Activated naive CD4-positive, alpha-beta T cell (primary cell): ENCODE results near the gene TEX51.

Experiments
- DNase-seq, 4 experiments: peaks; one replicate each; lab custom pipeline; 2025; lab: John Stamatoyannopoulos, UW

Gene TEX51

DNA sequence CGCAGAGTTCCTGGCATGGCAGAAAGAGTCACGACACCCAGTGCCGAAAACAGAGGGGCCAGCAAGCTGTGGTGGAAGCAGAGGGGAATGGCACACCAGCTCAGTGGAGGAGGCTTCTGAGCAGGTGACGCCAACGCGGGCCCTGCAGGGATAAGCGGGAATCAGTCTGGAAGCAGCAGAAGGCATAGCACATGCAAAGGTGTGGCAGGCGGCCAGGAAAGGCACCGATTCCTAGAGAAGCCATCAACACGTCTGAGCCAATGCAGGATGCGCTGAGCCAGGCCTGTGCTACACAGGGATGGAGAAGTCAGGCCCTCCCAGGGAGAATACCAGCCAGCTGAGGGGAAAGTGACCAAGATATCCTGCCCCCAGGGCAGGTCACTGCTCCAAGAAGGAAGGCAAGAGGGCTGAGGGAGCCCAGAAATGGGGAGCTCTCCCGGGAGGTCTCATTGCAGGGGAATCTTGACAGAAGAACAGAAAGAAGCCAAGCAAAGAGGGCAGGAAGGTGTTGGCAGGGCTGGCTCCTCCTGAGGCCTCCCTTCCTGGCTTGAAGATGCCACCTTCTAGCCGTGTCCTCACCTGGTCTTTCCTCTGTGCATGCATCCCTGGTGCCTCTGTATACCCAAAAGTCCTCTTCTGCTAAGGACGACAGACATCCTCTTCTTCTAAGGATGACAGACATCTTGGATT, 16.3 kb downstream of the TEX51 start:
- no peak for DNase-seq

DNA sequence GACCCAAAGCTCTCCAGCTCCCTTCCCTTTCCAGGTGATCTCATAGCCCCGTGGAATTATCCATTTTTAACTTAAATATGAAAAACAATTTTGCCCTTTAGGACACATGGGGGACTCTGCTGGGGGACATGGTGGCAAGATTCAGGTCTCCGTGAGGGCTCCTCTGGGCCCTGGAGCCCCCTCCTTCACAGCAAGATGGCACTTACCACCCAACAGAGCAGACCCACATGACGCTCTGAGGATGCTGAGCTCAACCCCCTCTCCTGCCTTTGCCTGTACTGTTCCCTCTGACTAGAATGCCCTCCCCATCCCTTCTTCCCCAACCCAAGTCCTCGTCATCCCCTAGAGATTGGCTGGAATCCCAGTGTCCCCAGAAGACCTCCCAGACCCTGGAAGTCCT, 17.2 kb downstream of the TEX51 start:
- DNase-seq, result no peak

DNA sequence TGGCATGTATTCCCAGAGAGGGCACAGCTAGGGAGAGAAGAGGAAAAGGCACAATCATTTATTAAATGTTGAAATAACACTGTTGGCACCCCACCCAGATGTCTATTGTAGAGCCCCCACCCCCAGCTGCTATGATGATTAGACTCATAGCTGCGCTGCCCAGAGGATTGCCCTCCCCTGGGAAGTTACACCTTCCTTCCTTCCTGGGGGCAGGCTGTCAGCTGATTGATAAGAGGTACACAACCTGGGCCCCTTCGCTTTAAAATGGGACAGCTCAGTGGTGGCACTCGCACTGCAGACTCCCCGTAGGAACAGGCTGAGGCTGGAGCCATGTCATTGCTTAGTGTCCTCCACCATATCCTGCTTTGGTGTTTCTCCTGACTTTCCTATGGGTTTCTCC, 18.1 kb downstream of the TEX51 start:
- no peak for DNase-seq

DNA sequence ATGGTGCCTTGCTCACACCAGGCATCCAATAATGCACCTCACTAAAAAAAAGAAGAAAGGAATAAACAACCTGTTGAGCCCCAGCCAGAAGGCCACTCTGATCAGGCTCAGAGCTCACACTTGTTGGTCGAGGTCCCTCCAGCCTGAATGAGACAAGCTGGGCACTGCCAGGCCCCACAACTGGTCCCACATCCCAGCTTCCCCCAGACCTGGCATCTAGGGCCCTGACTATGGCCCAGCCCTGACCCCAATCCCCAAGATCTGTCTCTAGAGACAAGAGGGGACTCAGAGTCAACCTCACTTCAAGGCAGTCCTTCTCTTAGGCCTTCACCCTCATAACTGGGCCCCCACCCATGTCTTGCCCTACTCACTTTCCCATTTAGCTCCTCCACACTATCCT, 22.4 kb downstream of the TEX51 start:
- DNase-seq, result no peak

DNA sequence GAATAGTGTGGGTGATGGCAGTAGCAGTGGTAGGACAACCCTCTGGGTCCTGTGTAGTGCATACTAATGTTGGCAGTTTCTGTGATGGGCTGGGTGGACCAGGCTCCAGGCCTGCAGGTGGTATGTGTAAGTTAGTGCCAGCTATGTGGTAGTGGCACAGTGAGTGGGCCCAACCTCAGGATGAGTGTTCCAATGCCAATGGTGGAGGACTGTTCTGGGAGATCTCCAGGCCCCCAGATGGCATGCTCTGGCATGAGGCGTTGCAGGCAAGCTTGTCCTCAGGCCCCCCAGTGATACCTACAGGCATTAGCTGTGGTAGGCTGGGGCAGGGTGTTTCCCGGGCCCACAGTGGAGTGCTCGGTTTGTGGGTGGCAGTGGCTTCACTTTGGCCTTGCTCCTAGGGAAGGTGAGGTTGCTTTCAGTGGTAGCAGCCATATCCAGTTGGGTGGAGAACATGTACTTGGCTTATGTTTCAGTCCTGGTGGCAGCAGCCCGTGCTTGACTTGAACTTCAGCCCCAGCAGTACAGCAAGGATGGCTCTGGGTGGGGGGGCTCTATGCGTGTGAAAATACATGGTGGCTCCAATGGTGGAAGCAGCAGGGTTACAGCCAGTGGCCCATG, 32.4 kb downstream of the TEX51 start:
- DNase-seq, result no peak

- DNase-seq, result no peak
Observed at GRCh38 chr2:126932529-126932928, 33.8 kb downstream of the TEX51 start.

DNA sequence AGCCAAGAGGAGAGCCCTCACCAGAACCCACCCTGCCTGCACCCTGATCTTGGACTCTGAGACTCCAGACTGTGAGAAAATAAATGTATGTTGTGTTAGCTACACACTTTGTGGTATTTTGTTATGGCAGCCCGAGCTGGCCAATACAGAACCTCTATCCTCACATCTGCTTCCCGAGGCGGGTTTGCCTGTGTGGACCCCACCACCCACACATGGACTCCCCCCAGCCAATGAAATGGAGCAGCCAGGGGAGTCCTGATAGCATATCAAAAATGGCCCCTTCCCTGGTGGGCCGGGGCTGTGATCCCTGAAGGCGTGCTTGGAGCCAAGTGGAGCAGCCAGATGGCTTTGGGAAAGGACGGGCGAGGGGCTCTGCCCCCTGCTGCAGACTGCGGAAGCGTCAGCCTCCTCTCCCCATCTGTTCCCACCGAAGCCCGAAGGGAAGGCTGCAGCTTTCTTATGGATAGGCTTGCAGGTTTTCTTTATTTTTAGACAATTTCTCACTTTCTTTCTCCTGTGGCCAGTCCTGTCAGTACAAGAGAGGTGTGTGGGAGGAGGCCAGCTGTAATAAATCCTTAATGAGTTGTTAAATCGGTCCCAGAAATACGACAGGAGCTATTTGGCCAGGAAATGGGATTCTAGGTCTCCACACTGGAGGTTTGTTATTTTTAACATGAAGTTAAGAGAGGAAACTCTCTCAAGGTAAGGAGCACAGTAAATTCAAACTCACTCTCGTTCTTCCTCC, 34.4 kb downstream of the TEX51 start:
- DNase-seq, result no peak

DNA sequence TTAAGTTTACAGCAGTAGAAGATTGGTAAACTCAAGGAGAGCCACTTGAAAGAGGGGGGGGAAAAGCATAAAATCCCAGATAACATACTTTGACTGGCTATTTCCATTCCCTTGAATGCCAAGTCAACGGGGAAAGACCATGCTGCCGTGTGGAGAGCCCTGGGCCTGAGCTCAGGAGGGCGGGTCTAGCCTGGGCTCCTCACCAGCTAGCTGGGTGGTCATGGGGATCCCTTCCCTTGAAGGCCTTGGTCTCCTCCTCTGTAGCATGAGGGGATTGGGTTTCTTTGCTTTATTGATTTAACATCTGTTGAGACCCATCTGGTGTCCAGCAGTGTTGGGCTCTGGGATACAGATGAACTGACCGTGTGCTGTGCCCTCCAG, 35.0 kb downstream of the TEX51 start:
- DNase-seq, result no peak

GRCh38 chr2:126934809-126935208, 36.1 kb downstream of the TEX51 start:
- no peak for DNase-seq

GRCh38 chr2:126935774-126936173, 37.1 kb downstream of the TEX51 start:
- no peak for DNase-seq

- no peak for DNase-seq
Observed at GRCh38 chr2:126936219-126936723, 37.6 kb downstream of the TEX51 start.

- DNase-seq, result no peak
Observed at GRCh38 chr2:126940331-126940730, 41.6 kb downstream of the TEX51 start.

- DNase-seq, result no peak
Observed at GRCh38 chr2:126942427-126943203, 43.9 kb downstream of the TEX51 start.

- DNase-seq, result no peak
Observed at GRCh38 chr2:126943612-126944348, 45.1 kb downstream of the TEX51 start.

DNA sequence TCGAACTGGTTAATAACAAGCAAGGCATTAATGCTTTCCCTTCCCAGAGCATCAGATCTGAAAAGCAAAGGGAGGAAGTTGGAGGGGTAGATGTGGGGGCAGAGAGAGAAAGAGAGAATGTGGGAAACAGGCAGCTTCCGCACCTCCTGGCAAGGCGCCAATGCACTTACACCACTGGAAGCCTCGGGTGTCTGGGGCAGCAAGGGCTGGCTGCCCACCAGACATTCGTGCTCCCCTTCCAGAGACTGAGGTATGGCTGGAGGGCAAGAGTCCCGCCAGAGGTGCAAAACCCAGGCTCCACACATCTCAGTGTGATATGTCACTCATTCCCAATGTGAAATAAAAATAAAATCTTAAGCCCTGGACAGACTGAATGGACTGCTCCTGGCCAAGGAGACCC, 46.4 kb downstream of the TEX51 start:
- no peak for DNase-seq

GRCh38 chr2:126946318-126947102, 47.8 kb downstream of the TEX51 start:
- no peak for DNase-seq

DNA sequence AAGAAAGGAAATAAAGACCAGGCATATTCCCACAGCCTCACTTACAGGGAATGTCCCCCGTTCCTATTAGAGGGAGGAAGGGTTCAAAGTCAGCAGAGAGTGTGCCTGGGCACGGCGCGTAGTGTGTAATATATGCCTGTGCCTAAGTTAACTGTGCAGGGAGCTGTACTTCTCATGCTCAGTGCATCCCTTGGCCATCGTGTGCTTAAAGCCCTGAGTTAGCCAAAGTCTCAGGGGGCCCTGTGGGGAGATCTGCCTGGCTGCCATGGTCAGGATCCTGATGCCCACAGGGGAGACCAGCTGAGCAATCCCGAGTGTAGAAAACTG, 48.4 kb downstream of the TEX51 start:
- DNase-seq, result no peak

DNA sequence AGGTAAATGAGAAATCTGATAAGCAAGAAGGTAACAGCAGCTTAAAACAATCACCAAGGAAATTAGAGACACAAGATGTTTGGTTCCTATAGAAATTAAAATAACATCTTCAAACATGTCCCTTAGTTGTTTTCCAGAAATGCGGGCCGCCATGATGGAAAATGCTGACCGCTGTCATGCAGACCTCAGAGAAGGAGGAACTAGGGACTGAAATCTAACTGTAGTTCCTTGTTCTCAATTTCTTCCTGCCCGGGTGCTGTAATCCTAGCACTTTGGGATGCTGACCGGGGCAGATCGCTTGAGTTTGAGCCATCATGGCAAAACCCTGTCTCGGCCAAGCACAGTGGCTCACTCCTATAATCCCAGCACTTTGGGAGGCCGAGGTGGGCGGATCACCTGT, 51.1 kb downstream of the TEX51 start:
- no peak for DNase-seq

GRCh38 chr2:126950504-126950903, 51.8 kb downstream of the TEX51 start:
- no peak for DNase-seq
